Left ventricle myocardium inferior (tissue), 1 donor: ENCODE measurements around the gene MYBBP1A. TPM values are rescaled to one million over a fixed set of nuclear protein-coding genes. Genes with fewer than 3 reads are reported as not detected.

Source experiments
- DNase-seq: peaks from one replicate; pipeline ENCODE4 v3.0.0-alpha.2; 2020
- H3K27ac ChIP-seq: fragments of 200-600 bp; replicated peaks from 2 replicates; pipeline ENCODE4 v1.8.0; 2021
- H3K27me3 ChIP-seq: fragments of 200-600 bp; 2 replicates; pipeline ENCODE4 v1.8.0; 2021; ENCODE audit warnings: low read depth
- H3K36me3 ChIP-seq: fragments of 200-600 bp; 2 replicates; pipeline ENCODE4 v1.8.0; 2021
- H3K4me1 ChIP-seq: fragments of 200-600 bp; 2 replicates; pipeline ENCODE4 v1.8.0; 2021
- H3K4me3 ChIP-seq: fragments of 200-600 bp; 2 replicates; pipeline ENCODE4 v1.8.0; 2021; ENCODE audit warnings: mild to moderate bottlenecking, moderate library complexity
- H3K9me3 ChIP-seq: fragments of 200-600 bp; replicated peaks from 2 replicates; pipeline ENCODE4 v1.8.0; 2021
- CTCF ChIP-seq: fragments of 200-600 bp; IDR thresholded peaks from 2 replicates; pipeline ENCODE4 v1.8.0; 2021; ENCODE audit warnings: antibody characterized with exemption, mild to moderate bottlenecking, borderline replicate concordance
- intact Hi-C: fragments of 100-400 bp; cut with micrococcal nuclease; formaldehyde crosslinking; loops from one replicate; pipeline ENCODE4 v1.11.0; 2022
- total RNA-seq: library from RNA; stranded (reverse); fragmentation: NEBNext Ultra II Directional; extraction: Animal tissue kit (Norgen Biotek cat#: 25700); gene quantifications from one replicate; pipeline ENCODE4 v1.2.1, GENCODE V29; 2021
- donor health status: DM: no; HTN: yes; CAD: no; lungs with severe emphysema.

Gene MYBBP1A
- total RNA-seq, 1 donor from 2014 or later, result 21.3 TPM

- Histone ChIP-seq H3K36me3 (peaks cover 13% of the 10 kb centered on the region), H3K9me3 (no peaks in the 10 kb centered on the region), H3K27ac (peak overlapping the region; percentile 84), H3K27me3 (no peaks in the 10 kb centered on the region), H3K4me3 (no peak overlapping the region), H3K4me1 (peaks cover 98% of the 10 kb centered on the region)
- intact Hi-C loops, result no loop called here
- no peak for TF ChIP-seq CTCF
- DNase-seq, result no peak
Measured at GRCh38 chr17:4534515-4534914, 20.7 kb downstream of the MYBBP1A start.

GRCh38 chr17:4533523-4534504, 21.4 kb downstream of the MYBBP1A start:
- Histone ChIP-seq H3K27me3 (no peaks in the 10 kb centered on the region), H3K36me3 (peaks cover 6% of the 10 kb centered on the region), H3K27ac (peak overlapping the region; percentile 84), H3K4me3 (no peak overlapping the region), H3K9me3 (no peaks in the 10 kb centered on the region), H3K4me1 (peaks cover 98% of the 10 kb centered on the region)
- peak; percentile 35 for TF ChIP-seq CTCF
- DNase-seq, result peak; percentile 42
- intact Hi-C loops, result no loop called here

- no peak for DNase-seq
- Histone ChIP-seq H3K27me3 (no peaks in the 10 kb centered on the region), H3K4me3 (no peak overlapping the region), H3K4me1 (peaks cover 98% of the 10 kb centered on the region), H3K27ac (peak overlapping the region; percentile 84), H3K9me3 (no peaks in the 10 kb centered on the region), H3K36me3 (no peaks in the 10 kb centered on the region)
- no peak for TF ChIP-seq CTCF
- intact Hi-C loops, result no loop called here
Measured at GRCh38 chr17:4532860-4533522, 22.2 kb downstream of the MYBBP1A start.

- H3K4me3 ChIP-seq, result no peak overlapping the region
- no peaks in the 10 kb centered on the region for H3K9me3 ChIP-seq
- peak overlapping the region; percentile 84 for H3K27ac ChIP-seq
- intact Hi-C loops, result no loop called here
- DNase-seq, result no peak
- no peak for TF ChIP-seq CTCF
- no peaks in the 10 kb centered on the region for H3K27me3 ChIP-seq
- peaks cover 98% of the 10 kb centered on the region for H3K4me1 ChIP-seq
- H3K36me3 ChIP-seq, result no peaks in the 10 kb centered on the region
Measured at GRCh38 chr17:4531988-4532736, 23.0 kb downstream of the MYBBP1A start.
